DMS153 treated with DMSO at 0.1 percent for 48 hours (cell line): ENCODE results near the gene LSM10.

Experiments
- DNase-seq: peaks from one replicate; lab custom pipeline; 2025; ENCODE audit not compliant: unreplicated experiment; lab: John Stamatoyannopoulos, UW

LSM10 gene

DNA sequence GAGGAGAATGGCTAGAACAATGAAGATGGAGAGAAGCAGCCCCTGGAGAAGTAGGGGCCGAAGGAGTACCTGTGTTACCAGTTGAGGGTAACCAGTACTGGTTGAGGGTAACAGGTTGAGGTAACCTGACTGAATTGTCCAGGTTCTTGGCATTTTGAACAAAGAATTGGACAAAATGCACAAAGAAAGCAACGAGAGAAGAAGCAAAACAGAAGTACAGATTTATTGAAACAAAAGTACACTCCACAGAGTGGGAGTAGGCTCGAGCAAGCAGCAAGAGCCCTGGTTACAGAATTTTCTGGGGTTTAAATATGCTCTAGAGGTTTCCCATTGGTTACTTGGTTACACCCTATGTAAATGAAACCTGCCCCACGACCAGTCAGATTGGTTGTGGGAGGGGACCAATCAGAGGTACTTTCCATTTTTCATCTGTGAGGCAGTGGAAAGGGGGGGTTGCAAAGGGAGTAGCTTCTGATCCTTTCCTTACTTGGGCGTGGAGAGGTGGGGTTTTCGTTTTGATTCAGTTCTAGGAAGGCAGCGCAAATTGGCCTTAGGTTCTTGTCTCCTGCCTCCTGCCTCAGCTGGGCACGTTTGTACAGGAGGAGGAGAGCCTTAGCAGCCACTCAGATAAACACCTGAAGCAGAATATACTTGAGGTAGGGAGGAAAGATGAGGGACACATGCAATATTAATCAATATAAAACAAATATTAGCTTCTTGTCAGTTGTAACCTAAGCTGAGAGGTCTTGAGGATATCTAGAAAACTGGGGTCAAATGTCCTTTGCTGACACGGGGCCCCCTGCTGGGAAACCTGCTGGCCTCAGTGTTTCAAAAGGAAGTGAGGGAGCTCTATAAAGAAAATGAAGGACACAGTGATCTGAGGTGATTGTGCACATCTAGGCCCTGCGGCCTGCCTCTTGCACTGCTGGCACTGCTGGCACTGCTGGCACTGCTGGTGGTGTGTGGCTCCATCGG is 14.3 kb upstream of the LSM10 start:
- DNase-seq: no peak

DNA sequence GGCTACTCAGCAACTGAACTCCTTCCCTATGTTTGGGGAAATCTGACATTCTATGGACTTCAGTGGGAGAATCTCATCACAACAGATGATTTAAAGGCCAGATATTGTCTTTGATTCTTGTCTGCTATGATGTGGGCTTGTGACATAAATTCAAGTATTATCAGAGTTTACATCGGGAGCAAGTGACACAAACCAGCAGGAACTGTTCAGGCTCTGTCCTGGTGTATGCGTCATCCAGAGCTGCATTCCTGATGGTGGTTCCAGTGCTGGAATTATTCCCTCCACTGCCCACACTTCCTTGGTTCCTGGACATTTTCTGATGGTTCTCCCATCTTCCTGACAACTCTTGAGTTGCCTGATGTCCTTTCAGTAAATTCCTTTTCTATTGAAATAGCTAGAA is 10.8 kb upstream of the LSM10 start:
- no peak for DNase-seq

DNA sequence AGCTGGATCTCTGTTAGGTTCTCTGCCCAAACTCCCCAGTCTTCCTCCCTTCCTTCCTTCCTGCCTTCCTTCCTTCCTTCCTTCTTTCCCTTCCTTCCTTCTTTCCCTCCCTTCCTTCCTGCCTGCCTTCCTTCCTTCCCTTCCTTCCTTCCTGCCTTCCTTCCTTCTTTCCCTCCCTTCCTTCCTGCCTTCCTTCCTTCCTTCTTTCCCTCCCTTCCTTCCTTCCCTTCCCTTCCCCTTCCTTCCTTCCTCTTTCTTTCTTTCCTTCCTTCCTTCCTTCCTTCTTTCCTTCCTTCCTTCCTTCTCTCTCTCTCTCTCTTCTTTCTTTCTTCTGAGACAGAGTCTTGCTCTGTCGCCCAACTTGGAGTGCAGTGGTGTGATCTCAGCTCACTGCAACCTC is 8.7 kb upstream of the LSM10 start:
- no peak for DNase-seq

DNA sequence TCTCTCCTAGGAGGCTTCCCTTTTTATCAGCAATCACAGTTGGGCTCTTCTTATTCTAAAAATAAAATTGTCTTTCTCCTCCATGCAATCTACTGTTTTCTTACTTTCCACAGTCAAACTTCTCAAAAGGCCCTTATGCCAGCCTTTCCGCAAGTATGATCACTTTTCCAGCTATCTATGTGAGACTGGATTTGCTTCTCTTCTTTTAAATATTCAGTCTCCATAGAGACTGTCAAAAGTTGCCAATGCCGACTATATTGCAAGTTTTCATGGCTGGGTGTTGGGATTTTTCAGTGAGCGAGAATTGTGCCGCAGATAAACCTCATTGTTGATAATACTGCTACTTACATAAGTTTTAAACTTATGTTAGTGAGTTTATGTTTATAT is 4.8 kb upstream of the LSM10 start:
- no peak for DNase-seq

DNA sequence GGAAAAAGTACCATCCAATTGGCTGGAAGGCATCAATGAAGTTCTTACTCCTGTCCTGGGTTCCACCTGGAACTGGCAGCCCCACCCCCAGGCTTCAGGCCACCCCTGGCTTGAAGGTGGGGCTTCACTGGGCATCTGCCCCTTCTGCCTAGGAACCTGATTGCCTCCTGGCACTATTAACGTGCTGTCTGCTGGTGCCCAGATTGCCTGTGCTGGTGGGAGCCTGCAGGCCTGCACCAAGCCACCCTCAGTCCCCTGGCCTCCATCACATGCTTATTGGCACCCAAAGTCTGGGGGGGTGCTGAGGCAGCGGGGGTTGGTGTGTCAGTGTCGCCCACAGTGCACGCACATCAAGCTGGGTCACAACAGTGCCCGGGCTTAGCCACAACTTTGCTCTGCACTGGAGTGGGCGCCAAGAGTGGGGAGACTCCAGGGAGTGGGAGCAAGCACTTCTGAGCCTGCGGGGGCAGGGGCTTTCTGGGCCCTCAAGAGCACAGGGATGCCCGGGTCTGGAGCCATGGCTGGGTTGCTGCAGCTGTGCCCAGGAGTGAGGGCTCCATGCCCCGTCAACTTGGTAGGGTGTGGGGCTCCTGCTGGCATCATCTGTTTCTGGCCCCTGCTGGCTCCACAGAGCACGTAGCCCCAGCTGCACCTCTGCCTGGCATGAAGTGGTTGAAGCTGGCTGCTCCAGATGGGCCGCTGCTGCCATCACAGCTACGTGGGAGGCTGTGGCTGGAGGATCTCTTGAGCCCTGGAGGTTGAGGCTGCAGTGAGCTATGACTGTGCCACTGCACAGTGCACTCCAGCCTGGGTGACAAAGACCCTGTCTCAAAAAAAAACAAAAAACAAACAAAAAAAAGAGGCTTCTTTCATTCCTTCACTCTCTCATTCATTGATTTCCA is 4.1 kb upstream of the LSM10 start:
- DNase-seq: no peak

DNA sequence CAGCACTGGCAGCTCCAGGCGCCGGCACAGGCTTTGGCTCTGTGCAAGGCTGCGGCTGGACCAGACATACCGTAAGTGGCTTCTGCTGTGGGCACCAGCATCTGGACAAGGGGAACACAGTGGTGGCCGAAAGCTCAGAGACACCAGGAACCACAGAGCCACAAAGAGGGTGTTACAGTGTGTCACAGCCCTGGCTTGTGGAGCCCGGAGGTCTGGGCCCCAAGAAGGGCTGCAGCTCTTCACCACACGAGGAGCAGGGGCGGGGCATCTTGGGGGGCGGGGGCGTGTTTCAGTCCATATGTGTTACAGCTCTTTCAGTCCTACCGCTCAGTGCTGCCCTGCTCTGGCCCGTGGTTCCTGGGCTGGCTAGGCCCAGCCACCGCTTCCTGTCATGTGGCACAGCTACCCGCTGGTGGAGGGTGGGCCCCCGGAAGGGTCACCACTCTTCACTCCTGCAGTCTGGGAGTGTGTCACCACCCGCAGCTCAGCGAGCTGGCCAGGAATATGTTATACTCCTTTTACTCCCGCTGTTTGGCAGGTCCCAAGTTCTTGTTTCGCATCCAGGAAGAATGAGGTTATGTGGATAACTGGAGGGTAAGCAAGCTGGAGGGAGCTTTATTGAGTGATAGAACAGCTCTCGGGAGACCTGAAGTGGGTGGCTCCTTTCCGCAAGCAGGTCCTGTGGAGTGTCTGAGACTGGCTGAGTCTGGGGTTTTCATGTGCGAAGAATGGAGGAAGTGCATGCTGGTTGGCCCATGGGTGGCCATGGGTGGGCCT is 3.3 kb upstream of the LSM10 start:
- DNase-seq: no peak

DNA sequence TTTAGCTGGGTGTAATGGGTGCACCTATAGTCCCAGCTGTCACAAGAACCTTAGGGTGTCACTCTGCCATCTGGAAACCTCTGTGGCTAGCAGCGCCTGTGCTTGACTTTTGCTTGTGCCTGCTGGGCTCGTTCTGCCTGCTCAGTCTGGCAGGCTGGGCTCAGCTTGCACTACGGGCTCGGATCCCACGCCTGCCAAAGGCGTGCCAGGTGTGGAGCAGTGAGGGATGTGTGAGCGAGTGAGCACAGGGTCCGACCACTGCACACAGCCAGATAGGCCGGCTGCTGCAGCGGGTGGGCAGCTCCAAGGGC is 2.8 kb upstream of the LSM10 start:
- no peak for DNase-seq

DNA sequence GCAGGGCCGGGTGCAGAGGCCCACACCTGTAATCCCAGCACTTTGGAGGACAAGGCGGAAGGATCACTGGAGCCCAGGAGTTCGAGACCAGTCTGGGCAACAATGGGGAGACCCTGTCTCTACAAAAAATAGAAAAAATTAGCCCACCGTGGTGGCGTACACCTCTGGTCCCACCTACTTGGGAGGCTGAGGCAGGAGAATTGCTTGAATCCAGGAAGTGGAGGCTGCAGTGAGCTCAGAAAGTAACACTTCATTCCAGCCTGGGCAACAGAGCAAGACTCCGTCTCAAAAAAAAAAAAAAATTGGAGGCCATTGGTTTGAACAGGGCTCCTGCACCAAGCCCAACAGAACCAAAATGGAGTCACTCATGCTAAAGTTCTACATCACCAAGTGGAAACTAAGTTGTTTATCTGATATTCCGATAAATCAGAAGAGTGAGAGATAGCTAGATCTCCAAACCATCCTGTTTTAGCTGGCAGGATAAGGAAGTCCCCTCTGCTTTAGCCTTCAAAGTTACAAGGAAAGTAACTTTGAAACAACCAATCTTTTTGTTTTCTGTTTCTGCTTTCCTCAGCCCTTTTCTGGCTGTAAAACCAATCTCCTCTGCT is 766 bp upstream of the LSM10 start:
- no peak for DNase-seq

DNA sequence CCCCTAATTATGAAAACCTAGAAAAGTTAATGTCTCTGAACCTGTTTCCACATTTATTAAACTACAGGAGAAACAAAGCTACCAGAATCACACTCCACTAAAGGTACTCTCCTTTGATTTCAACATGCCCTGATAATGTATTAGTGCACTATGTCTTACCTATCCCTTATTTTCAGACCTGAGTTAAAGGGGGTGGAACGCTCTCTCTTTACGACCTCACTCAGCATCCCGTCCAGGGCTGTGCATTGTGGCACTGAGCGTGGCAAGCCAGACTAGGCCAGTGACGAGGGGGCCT is 678 bp downstream of the LSM10 start:
- no peak for DNase-seq

DNA sequence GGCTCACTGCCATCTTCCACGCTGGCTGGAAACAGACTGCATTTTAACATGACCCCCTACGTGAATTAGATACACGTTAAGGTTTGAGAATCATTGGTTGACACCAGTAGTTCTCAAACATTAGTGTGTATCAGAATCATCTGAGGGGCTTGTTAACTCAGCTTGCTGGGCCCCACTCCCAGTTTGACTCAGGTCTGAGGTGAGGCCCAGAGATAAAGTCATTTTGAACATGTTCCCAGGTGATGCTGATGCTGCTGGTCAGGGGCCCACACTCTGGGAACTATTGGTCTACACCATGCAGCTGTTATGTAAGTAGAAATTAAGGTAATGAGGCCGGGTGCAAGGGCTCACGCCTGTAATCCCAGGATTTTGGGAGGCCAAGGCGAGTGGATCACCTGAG is 1.3 kb downstream of the LSM10 start:
- DNase-seq: no peak

DNA sequence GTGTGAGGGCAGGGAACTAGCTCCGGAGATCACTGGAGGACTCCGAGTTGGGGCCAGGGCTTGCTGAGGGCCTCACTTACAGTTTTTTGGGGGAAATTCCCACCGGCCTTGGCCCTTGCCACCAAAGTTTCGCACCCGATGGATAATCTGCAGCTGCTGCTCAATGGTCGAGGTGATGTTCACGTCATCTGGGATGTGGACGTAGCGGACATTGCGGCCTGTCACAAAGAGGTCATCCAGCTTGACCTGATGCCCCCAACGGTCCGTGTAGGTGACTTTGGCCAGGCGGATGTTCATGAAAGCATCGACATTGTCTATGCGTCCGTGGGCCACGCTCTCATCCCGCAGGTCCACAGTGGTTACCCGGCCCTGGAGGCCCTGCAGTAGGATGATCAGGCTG is 4.0 kb downstream of the LSM10 start:
- no peak for DNase-seq

DNA sequence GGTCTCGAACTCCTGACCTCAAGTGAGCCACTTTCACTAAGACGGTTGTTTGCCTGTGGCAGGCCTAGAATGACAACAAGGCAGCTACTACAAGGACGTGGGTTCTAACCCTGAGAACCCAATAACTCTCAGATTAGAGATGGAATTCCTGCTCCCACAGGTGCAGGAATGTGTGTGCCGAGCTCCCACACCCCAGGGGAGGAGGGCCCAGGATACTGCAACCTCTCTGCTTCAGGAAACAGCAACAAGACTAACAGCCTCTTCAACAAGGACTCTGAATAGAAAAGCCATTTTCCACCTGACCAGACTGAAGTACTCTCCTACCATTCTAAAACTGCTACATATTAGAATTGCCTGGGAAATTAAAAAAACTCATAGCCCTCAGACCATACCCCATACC is 4.9 kb downstream of the LSM10 start:
- DNase-seq: no peak

DNA sequence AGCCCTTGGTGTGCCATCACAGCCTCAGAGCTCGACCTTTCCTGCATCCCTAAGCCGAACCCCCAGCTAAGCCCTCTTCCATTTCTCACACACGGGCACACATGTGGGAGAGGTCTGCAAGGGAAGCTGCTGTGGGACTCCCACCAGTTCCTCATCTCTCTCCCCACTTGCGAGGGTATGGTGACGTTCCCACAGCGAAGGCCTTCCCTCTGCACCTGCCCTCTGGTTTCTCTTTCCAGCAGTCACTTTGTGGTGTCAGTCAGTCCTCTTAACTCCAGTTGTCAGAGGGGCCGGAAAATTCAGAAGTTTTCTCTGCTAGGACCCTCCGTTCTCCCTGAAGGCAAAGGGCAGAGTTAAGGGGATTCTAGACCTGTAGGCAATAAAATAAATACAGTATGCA is 6.4 kb downstream of the LSM10 start:
- no peak for DNase-seq

DNA sequence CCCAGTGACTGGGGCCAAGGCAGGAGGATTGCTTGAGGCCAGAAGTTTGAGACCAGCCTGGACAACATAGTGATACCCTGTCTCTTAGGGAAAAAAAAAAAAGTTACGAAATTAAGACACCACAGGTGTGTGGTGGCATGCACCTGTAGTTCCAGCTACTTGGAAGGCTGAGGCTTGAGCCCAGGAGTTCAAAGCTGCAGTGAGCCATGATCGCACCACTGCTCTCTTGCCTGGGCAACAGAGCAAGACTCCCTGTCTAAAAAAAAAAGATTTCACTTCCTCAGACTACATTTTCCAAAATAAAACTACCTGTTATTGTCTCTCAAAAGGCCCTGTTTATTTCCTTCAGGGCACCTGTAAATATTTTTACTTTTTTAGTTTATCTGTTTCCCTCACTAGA is 7.3 kb downstream of the LSM10 start:
- no peak for DNase-seq

DNA sequence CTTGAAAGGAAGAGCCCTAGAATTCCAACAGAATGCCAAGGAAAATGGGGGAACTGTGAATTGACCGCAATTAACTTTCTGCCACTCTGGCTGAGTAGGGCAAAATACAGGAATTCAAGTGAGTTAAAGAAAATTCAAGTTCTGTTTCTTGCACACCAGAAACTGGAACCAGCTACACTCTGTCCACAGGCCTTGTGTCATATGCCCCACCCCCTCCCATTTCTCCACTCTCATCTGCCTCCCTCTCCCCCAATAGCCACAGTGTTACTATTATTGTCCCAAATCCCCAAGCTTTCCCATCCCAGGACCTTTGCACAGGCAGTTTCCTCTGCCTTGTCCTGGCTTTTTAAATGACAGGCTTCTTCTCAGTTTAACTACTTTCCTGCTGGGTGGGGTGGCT is 7.7 kb downstream of the LSM10 start:
- DNase-seq: no peak

DNA sequence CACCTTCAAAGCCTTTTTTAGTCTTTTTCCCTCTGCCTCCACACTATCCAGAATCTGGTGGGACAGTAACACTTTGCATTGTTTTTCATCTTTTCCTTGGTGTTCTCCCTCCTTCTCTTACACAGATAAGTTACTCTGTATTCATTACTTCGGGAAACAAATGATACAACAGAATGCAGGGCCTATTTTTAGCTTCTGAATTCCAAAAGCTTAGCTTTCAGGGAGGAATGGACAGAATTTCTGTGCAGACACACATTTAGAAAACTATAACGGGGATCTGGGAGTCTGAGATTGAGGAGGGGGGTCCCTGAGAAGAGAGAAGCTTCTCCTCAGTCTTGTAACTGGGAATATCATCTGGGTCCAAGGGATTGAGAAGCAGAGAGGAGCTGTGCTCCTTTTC is 8.4 kb downstream of the LSM10 start:
- no peak for DNase-seq

DNA sequence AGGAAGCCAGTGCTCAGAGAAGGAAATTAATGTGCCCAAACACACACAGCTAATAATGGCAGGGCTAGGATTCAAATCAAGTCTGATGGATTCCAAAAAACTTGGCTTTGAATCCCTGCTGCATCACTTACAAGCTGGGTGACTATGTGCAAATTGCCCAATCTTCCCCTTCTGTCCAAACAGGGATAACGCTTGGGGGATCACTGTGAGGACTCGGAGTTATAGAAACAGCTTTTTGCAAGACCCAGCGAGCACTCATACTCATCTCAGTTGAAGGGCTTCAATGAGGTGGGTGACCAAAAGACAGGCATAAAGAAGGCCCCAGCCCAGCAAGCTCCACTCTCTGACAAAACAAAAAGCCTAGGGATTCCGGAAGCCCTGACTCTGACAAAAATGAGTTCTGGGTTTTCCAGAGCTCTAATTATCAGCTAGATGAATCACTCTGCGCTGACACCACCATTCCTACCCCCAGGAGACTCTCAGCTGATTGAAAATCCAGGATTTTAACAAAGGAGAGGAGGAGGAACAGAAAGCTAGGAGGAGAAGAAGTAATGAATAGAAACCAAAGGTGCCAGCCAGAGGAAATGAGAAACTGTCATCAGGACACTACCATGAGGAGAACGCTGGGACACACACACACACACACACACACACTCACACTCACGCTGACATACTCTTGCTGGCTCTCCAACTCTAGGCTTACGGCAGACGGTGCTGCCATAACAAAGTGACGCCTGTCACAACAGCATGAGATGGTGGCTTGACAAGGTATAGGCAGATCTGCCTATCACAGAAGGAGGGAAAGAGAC is 10.4 kb downstream of the LSM10 start:
- no peak for DNase-seq

DNA sequence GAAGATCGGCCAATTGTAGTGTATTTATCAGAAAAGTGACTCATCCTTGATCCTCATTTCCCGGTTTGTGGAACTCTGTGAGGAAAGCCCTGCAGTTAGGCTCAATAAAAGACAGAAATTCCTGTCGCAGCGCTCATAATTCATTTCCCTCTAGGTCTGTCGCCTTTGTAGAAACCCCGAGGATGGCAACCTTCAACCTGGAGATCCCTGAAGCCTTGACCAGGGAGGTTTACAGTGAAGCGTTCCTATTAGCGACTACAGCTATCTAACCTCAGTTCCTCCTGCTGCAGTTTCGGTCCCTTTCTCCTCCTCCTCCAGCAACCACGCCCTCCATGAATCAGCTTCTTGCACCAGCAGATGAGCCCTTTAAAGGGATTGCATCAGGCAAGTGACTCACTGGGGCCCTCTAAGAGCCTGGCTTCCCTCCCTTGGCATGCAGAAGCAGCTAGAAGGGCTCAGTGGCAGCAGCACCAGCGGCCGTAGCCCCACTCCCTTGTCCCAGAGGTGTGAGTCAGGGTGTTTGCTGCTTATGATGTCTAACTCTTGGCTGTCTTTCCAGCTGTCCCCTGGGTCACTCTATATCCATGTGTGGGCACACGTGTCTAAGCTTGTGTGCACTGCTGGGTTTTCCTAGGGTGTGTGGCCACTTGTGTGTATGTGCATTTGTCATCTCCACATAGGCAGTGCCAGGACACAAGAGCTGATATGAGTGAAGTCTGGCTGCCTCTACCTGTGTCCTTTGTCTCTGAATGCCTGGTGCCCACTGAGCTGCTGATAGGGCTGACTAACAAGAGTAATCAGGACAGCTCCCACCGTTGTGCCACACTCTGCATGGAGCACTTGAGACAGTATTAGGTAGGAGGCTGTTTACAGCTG is 11.2 kb downstream of the LSM10 start:
- DNase-seq: peak; percentile 93
